A673 (cell line): ENCODE data around the gene COL4A2.

Source experiments
- CTCF ChIP-seq: fragments of 300-800, 200-600 bp; sonication (generic); conservative IDR thresholded peaks from 2 replicates; pipeline ENCODE4 v1.5.1; 2017; ENCODE audit warnings: low read depth, mild to moderate bottlenecking, antibody characterized with exemption, low read length, moderate library complexity, mixed read lengths
- EZH2 ChIP-seq: fragments of 200-600 bp; sonication (generic); IDR thresholded peaks from 2 replicates; pipeline ENCODE4 v1.6.1; 2017; ENCODE audit warnings: borderline replicate concordance, low read depth, mild to moderate bottlenecking, mixed read lengths, antibody characterized with exemption, low read length; ENCODE audit not compliant: poor library complexity, severe bottlenecking

- TF ChIP-seq CTCF = no peak
- no peak for TF ChIP-seq EZH2
Observed at GRCh38 chr13:110348309-110349105, 41.4 kb downstream of the COL4A2 start.
